Lower lobe of right lung (tissue), 2 donors: ENCODE results near the gene ZNF609. TPM values are rescaled to one million over a fixed set of nuclear protein-coding genes. Genes with fewer than 3 reads are reported as not detected.

ENCODE experiments used
- ATAC-seq, 2 donors: fragments of 200-7000 bp; cut with Tn5 transposase; one replicate each; pipeline ENCODE4 v1.9.1; 2020 to 2022; ENCODE audit warnings: mild to moderate bottlenecking in 2 of 2, moderate library complexity in 2 of 2
- DNase-seq: peaks from one replicate; pipeline ENCODE4 v3.0.0-alpha.2; 2020
- H3K27ac ChIP-seq: fragments of 200-600 bp; one replicate; pipeline ENCODE4 v1.8.0; 2022
- H3K27me3 ChIP-seq: fragments of 200-600 bp; one replicate; pipeline ENCODE4 v1.8.0; 2022; ENCODE audit warnings: low read depth
- H3K36me3 ChIP-seq: fragments of 200-600 bp; one replicate; pipeline ENCODE4 v1.8.0; 2022; ENCODE audit warnings: mild to moderate bottlenecking
- H3K4me1 ChIP-seq: fragments of 200-600 bp; one replicate; pipeline ENCODE4 v1.8.0; 2022
- H3K4me3 ChIP-seq: fragments of 200-600 bp; one replicate; pipeline ENCODE4 v1.8.0; 2022; ENCODE audit warnings: mild to moderate bottlenecking
- H3K9me3 ChIP-seq: fragments of 200-600 bp; one replicate; pipeline ENCODE4 v1.8.0; 2022
- CTCF ChIP-seq: fragments of 200-600 bp; IDR thresholded peaks from one replicate; pipeline ENCODE4 v1.8.0; 2022; ENCODE audit warnings: antibody characterized with exemption, mild to moderate bottlenecking
- intact Hi-C: fragments of 100-400 bp; cut with DNase I; formaldehyde crosslinking; loops from one replicate; pipeline ENCODE4 v1.11.0; 2022
- total RNA-seq: library from RNA; stranded (reverse); fragmentation: NEBNext Ultra II Directional; extraction: Animal tissue kit (Norgen Biotek cat#: 25700); gene quantifications from one replicate; pipeline ENCODE4 v1.2.1, GENCODE V29; 2021
- donor health status: DM: no; HTN: yes; CAD: no; lungs with severe emphysema.

The ZNF609 gene
- total RNA-seq, 1 donor from 2014 or later: 45.3 TPM

- peaks cover 20% of the 10 kb centered on the region for H3K36me3 ChIP-seq
- H3K27me3 ChIP-seq: no peaks in the 10 kb centered on the region
- no peak overlapping the region for H3K27ac ChIP-seq
- ATAC-seq (no peak), DNase-seq (no peak)
- H3K9me3 ChIP-seq: no peaks in the 10 kb centered on the region
- intact Hi-C loops: no loop called here
- TF ChIP-seq CTCF: no peak
- H3K4me1 ChIP-seq: peaks cover 15% of the 10 kb centered on the region
- no peak overlapping the region for H3K4me3 ChIP-seq
Measured at GRCh38 chr15:64452988-64453688, 7.2 kb upstream of the ZNF609 start.

- ATAC-seq (no peak), DNase-seq (no peak)
- peaks cover 15% of the 10 kb centered on the region for H3K4me1 ChIP-seq
- intact Hi-C loops: no loop called here
- H3K9me3 ChIP-seq: no peaks in the 10 kb centered on the region
- no peaks in the 10 kb centered on the region for H3K27me3 ChIP-seq
- peaks cover 14% of the 10 kb centered on the region for H3K36me3 ChIP-seq
- no peak for TF ChIP-seq CTCF
- H3K4me3 ChIP-seq: no peak overlapping the region
- no peak overlapping the region for H3K27ac ChIP-seq
Measured at GRCh38 chr15:64453689-64454037, 6.7 kb upstream of the ZNF609 start.

- DNase-seq (no peak), ATAC-seq (no peak)
- Histone ChIP-seq H3K27ac (no peak overlapping the region), H3K4me3 (no peak overlapping the region), H3K27me3 (no peaks in the 10 kb centered on the region), H3K4me1 (peaks cover 18% of the 10 kb centered on the region), H3K36me3 (peaks cover 12% of the 10 kb centered on the region), H3K9me3 (no peaks in the 10 kb centered on the region)
- TF ChIP-seq CTCF: no peak
- intact Hi-C loops: no loop called here
Measured at GRCh38 chr15:64454282-64454681, 6.1 kb upstream of the ZNF609 start.

GRCh38 chr15:64455961-64456371, 4.4 kb upstream of the ZNF609 start:
- H3K9me3 ChIP-seq: no peaks in the 10 kb centered on the region
- ATAC-seq (peak in 1 of 2 donors; percentile 10), DNase-seq (no peak)
- peaks cover 28% of the 10 kb centered on the region for H3K4me1 ChIP-seq
- H3K36me3 ChIP-seq: no peaks in the 10 kb centered on the region
- no peak for TF ChIP-seq CTCF
- H3K27ac ChIP-seq: no peak overlapping the region
- intact Hi-C loops: no loop called here
- no peaks in the 10 kb centered on the region for H3K27me3 ChIP-seq
- no peak overlapping the region for H3K4me3 ChIP-seq

GRCh38 chr15:64456634-64457108, 3.7 kb upstream of the ZNF609 start:
- DNase-seq: no peak
- Histone ChIP-seq H3K36me3 (no peaks in the 10 kb centered on the region), H3K27ac (no peak overlapping the region), H3K27me3 (no peaks in the 10 kb centered on the region), H3K9me3 (no peaks in the 10 kb centered on the region), H3K4me3 (no peak overlapping the region), H3K4me1 (peaks cover 31% of the 10 kb centered on the region)
- ATAC-seq: no peak
- intact Hi-C loops: no loop called here
- no peak for TF ChIP-seq CTCF
